T1000 (cell line): Measurements from ENCODE around the gene KYNU.

Experiments used
- DNase-seq: peaks from one replicate; lab custom pipeline; 2025; ENCODE audit warnings: mixed read lengths; lab: John Stamatoyannopoulos, UW

The KYNU gene

DNA sequence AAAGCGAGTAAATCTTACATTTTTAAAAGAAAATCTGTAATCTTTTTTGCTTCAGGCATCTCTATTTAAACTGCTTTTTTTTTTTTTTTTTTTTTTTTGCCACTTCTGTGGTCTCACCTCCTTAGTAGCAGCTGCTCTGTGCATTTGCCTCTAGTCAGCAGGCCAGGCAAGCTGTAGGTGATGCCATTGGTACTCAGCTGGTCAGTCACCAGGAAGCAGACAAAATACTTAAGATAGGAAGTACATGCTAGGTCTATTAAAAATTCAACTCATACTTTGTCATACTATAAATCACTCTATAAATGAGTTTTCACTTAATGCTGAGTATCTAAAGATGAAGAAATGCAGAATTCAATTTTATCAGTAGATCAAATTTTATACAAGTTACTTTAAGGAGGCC lies 83.7 kb downstream of the KYNU start:
- no peak for DNase-seq

GRCh38 chr2:142965443-142965842 lies 88.0 kb downstream of the KYNU start:
- DNase-seq = no peak

- no peak for DNase-seq
Measured at GRCh38 chr2:142966284-142966683, 88.8 kb downstream of the KYNU start.

DNA sequence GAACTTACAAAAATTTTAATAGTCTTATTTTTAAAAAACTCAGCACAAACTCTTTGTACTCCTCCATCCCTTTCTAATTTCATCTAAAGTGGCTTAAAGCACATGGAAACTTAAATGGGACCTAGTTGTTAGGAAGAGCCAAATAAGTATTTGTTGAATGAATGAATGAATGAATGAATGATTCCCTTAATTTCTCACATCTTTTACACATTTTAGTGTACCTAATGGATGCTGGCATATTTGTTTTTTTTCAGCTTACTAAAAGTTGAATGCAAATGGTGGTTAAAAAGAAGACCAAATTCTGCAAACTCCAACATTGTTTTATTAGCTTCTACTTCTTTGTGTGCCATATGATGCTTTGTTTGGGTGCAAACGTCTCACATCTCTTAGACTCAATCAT lies 89.6 kb downstream of the KYNU start:
- no peak for DNase-seq

DNA sequence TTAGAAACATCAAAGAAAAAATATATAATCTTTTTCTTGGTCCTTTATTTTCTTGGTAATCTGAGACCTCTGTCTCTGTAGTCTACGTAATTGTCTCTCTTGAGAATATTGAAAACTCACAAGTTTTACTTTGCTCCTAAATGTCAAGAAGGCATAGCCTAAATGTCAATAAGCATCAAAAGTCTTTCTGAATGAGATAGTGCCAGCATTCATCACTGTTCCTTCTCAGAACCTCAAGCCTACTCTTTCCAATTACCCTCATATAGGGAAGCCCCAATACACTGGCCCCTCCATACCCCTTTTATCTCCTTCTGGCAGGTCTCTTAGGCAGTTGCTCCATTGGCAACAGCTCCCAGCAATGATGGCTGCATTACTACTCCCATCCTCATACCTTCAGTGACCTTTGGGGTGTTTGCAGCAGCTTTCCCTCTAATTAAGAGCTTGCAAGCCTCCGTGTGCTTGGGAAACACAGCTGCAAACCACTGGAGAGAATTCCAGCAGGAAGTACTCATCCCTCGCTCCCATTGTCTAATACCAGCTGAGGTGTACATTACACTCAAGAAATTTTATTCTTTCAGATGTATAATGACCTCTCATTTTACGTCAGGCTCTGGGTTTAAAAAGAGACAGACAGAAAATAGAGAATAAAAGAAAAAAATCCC lies 95.8 kb downstream of the KYNU start:
- no peak for DNase-seq

DNA sequence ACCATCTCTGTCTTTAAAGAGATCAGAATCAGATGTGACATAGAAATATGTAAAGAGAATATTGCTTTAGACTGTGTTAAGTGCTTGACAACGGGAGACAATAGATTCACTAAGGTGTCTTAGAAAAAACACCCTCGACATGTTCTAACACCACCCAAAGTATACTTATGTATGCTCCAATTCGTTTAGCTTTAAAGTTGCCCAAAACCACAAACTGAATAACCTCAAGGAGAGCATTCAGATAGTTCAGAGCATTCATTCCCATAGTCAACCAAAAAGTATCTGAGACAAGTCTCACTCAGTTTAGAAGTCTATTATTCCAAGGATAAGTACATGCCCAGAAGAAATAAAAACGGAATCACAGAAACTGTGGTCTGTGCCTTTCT lies 96.4 kb downstream of the KYNU start:
- DNase-seq = no peak

DNA sequence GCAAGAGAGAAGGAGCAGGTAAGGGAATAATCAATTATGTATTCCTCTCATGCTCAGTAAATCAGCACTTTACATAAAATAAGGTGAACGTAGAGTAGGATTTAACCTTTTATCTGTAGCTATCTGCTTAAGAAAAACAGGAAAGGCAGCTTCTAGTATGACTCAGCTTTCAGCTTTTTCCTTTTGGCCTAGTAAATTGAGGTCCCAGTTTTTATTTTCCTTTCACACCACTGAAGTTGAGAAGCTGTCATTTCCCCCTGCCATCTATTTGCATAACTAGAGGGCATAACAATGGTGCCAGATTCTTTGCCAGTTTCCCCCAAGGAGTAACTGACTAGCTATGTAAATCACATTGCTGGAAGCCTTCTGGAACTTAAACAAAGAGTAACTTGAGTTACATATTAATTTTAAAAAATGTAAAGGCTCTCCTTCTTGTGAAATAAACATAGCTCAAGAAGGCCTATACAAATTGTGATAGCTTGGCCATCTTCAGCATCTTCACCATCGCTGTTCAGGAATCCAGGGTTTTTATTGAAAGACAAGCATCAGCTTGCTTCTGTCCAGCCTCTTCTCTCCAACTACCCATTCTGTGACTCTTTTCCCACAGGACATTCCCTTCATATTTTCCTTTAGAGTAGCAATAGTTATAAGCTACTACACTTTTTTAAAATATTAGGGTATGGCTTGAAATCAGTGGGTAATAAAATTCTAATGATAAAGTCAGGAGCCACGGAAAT lies 97.0 kb downstream of the KYNU start:
- no peak for DNase-seq

DNA sequence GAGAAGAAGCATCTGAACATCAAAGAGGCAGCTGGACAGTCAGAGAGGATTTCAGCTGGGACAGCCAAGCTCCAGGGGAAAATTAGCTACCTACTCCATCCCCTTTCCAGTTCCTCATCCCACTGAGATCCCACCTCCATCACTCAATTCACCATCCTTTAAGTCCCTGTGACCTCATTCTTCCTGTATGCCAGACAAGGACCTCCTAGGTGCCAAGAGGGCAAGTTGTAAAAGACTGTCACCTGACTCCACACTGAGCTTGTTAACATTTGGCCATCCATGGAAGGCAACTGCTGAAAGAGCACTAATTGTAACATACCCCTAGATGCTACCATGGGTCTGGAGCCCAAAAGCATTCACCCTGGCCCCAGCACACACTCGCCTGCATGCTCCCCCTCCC lies 97.8 kb downstream of the KYNU start:
- no peak for DNase-seq

GRCh38 chr2:142980246-142981068 lies 103.0 kb downstream of the KYNU start:
- DNase-seq = no peak

GRCh38 chr2:142981069-142981378 lies 103.6 kb downstream of the KYNU start:
- DNase-seq = no peak

- no peak for DNase-seq
Measured at GRCh38 chr2:142981756-142982155, 104.3 kb downstream of the KYNU start.

GRCh38 chr2:142983174-142983573 lies 105.7 kb downstream of the KYNU start:
- no peak for DNase-seq

DNA sequence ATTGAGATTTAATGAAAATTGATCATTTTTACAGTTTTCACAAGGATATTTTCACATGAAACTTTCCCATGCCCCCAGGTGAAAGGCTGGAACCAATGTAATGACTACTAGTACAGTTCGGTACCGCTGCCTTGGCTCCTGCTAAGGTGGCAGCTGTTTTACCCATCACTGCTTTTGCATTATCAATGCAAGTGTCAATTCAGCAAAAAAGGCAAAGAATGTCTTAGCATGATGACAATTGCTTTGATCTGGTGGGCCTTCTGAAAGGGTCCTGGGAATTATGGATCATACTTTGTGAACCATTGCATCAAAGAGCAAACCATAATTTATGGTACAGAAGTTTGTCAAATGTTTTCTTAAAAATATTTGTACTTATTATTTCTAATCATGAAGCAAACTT lies 107.2 kb downstream of the KYNU start:
- DNase-seq = no peak

DNA sequence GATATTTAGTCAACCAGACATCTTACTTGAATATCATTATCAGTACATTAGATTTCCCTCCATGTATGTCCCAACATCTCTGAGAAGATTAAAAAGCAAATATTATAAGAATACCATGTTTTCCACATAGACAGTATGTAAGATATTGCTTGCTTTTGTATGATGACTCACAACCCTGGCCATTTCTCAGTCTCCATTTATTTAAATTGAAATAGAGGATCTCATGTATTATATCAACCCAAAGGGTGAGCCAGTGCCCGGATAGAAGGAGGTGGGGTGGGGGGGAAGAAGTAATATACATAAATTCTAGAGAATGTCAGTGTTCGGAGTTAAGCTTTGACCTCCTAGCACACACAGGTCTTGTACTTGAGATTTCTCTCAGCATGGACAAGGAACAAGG lies 109.6 kb downstream of the KYNU start:
- DNase-seq = no peak

DNA sequence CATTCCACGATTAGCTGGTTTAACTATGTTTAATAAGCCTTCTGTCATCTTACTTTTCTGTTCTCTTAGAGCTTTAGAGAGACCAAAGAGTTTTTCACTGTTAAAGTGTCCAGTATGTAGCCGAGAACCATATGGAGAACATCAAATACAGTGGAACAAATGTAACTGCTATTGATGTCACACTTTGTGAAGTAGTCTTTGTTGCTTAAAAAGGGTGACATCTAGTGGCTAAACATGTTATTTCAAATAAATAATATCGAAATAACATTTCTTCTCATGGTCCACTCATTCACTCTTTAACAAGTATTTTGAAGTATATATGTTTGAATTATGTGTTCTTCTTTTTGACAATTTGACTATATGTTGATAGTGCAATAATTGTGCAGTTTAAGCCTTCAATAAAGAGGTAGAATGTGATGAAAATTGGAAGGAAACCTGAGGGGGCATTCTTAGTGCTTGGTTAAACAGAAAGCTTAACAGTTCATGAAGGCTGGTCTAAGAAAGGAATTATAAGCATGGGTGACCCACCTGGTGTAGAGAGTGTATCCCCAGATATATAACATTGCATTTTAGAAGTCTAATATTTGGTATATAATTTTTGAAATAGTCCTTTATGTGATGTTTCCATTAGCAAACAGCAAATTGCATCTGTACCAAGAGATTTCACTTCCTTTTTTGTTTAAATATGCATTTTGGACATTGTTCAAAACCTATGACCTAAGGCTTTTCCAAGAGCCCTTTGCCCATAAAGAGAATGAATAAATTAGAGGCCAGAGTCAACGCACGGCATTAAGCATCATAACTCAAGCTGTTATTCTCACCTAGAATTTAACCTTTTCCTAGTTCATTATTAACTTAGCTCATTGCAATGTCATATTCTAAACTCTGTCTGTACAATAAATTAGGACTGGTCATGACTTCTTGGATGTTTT lies 112.1 kb downstream of the KYNU start:
- DNase-seq = no peak

GRCh38 chr2:142991295-142991694 lies 113.8 kb downstream of the KYNU start:
- no peak for DNase-seq

DNA sequence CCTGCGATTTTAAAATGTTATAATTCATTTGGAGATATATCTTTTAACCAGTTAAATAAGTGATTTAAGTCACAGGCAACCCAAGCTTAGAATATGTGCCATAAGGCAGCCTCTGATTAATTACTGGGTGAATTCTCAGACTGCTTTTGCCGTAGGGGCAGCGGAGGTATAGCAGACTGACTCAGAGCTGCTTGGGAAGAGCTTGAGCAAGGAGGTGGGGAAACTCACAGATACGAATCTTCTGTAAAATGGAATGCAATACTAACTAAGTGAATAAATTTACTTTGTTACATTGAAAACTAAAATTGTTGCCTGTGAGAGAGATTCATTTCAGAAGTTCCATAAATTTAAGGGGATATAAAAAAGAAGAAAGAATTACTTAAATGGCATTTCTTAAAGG lies 115.4 kb downstream of the KYNU start:
- DNase-seq = no peak

- DNase-seq = no peak
Measured at GRCh38 chr2:142993771-142994170, 116.3 kb downstream of the KYNU start.

DNA sequence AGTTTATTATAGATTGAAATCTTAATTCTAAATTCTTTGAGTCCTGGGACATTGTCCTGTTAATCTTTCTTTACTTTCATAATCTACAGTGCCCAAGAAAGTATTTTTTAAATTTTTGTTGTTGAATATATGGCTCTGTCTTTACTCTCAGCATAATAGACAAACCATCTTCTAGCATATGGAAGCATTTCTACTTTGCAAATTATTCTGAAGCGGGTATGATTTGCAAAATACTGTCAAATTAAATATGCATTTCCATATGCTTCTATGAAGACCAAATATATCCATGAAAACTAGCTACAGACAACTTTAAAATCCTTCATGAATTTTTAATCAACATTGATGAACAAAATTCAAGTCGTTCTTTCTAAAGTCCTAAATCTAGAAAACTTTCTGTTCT lies 117.2 kb downstream of the KYNU start:
- no peak for DNase-seq

DNA sequence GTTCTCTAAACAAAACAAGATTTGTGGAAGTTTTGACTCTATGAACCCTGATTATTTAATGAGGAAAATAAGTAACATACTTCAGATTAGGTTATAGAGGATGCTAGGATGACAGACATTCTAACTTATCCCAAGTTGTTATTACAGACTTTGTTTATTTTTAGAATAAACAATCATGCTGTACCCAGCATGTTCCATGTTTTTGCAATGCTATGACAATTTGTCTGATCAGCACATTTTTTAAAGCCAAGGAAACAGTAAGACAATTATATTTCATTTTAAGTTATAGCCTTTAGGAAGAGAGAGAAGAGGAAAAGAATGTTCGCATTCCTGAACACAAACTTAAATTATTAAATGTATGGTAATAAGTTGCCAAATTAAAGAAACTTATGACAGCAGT lies 119.8 kb downstream of the KYNU start:
- DNase-seq = no peak

GRCh38 chr2:143000599-143000998 lies 123.1 kb downstream of the KYNU start:
- no peak for DNase-seq

DNA sequence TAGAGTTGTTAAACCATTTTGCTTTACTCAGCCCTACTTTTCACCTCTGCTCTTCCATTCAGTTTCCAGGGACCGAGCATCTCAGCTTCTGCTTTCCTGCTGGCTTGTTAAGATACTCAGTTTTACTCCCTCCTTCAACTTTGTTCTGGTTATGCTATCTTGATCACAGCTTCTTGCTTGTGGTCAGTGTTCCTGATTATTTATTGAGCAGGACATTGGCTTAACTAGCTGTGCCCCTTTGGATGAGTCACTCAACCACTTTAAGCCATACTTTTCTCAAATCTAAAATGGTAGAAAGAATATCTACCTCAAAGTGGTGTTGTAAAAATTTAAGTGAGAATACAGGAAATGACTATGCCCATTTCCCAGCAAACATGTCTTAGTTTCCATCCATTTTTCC lies 124.0 kb downstream of the KYNU start:
- no peak for DNase-seq
